SK-N-MC (cell line): ENCODE measurements around the gene TBC1D17.

ENCODE experiments used
- EZH2 ChIP-seq: fragments of 200-600 bp; sonication (generic); IDR thresholded peaks from one replicate; pipeline ENCODE4 v1.6.1; 2017; ENCODE audit warnings: antibody characterized with exemption
- FOXP2 ChIP-seq: optimal IDR thresholded peaks from 2 replicates; pipeline ENCODE3; 2011; ENCODE audit warnings: mild to moderate bottlenecking, moderate library complexity; ENCODE audit not compliant: insufficient read depth; ENCODE audit errors: extremely low read length, control extremely low read depth
- POLR2AphosphoS5 ChIP-seq: IDR thresholded peaks from 2 replicates; pipeline ENCODE4 v1.6.1; 2012; ENCODE audit warnings: mild to moderate bottlenecking, low read depth, low read length, borderline replicate concordance

GRCh38 chr19:49883094-49883493 lies 5.6 kb downstream of the TBC1D17 start:
- no peak for TF ChIP-seq EZH2
- TF ChIP-seq POLR2AphosphoS5 = no peak
- TF ChIP-seq FOXP2 = no peak
